AG04449 (cell line): ENCODE data around the gene SLC16A11.

Experiments
- CTCF ChIA-PET: fragments of 350-600 bp; formaldehyde crosslinking; extraction: SDS; loops from one replicate; lab custom pipeline; 2021; ENCODE audit warnings: antibody characterized with exemption; lab: Yijun Ruan, JAX
- POLR2A ChIA-PET: fragments of 400-600, 350-600 bp; formaldehyde crosslinking; extraction: SDS; loops from one replicate; lab custom pipeline; 2020; ENCODE audit warnings: antibody characterized with exemption, inconsistent platforms; lab: Yijun Ruan, JAX
- DNase-seq: peaks from one replicate; pipeline ENCODE4 v3.0.0-alpha.2; 2010; ENCODE audit warnings: low read depth, low spot score
- H3K4me3 ChIP-seq: 2 replicates; pipeline ENCODE4 v1.5.1; 2011; ENCODE audit warnings: low read depth, mild to moderate bottlenecking, control low read depth, low read length
- TF ChIP-seq, protein P1 (sequence below): IDR thresholded peaks from one replicate; pipeline ENCODE4 v1.5.1; 2011; ENCODE audit warnings: mild to moderate bottlenecking, moderate library complexity, low read length, control low read depth, inconsistent platforms; ENCODE audit not compliant: insufficient read depth; ENCODE audit errors: missing control alignments

Gene SLC16A11

DNA sequence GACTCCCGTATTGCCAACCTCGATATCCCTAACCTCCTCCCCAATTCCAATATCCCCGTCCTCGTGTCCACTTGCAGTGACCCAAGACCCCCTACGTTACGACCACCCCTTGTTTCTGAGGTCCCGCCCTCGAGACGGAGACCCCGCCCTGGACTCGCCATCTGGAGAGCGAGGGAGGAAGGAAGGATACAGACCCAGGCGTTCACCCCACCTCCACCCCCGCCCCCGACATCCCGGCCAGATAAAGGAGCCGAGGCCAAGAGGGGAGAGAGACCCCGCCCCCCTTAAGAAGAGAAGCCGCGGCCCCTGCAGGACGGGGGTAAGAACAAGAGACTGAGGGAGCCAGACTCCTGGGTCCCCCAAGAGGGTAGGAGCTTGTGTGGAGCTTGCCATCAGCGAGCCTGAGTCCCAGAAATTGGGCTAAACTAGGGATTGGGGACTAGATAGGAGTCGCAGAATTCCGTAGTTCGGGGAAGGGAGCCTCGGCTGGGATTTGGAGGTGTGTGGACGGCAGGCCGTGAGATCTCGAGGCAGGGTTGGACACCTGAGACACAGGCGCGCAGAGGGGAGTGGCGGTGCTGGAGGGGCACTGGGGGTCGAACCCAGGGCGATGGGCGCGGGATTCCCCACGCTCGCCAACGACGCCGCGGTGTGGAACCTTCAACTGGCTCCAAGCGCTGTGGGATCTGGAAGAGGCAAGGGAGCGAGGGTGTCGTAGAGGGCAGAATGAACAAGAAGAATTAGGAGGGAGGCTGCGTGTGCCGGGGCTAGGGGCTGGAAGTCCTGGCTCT is 20.9 kb downstream of the SLC16A11 start, which contains the start of gene BCL6B:
Gene BCL6B (plus strand): TSS at position 270 of the 791 bp plus-strand sequence. CDS start 622 bp downstream, outside the sequence.
- ChIA-PET POLR2A (interaction anchor here (0.7 kb wide), 1 partner anchor 129 kb away, joined by 3 read pairs; no protein-coding TSS in a partner anchor), CTCF (interaction anchor here (0.7 to 8.5 kb wide), 18 partner anchors 8 to 272 kb away, joined by 3 to 145 read pairs (median 10); partner anchors contain the start of genes RNASEK and SLC16A13)
- peak within 1 kb of the TSS; percentile 44 for H3K4me3 ChIP-seq
- TF ChIP-seq, protein P1, sequence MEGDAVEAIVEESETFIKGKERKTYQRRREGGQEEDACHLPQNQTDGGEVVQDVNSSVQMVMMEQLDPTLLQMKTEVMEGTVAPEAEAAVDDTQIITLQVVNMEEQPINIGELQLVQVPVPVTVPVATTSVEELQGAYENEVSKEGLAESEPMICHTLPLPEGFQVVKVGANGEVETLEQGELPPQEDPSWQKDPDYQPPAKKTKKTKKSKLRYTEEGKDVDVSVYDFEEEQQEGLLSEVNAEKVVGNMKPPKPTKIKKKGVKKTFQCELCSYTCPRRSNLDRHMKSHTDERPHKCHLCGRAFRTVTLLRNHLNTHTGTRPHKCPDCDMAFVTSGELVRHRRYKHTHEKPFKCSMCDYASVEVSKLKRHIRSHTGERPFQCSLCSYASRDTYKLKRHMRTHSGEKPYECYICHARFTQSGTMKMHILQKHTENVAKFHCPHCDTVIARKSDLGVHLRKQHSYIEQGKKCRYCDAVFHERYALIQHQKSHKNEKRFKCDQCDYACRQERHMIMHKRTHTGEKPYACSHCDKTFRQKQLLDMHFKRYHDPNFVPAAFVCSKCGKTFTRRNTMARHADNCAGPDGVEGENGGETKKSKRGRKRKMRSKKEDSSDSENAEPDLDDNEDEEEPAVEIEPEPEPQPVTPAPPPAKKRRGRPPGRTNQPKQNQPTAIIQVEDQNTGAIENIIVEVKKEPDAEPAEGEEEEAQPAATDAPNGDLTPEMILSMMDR, result no peak
- no peak for DNase-seq

DNA sequence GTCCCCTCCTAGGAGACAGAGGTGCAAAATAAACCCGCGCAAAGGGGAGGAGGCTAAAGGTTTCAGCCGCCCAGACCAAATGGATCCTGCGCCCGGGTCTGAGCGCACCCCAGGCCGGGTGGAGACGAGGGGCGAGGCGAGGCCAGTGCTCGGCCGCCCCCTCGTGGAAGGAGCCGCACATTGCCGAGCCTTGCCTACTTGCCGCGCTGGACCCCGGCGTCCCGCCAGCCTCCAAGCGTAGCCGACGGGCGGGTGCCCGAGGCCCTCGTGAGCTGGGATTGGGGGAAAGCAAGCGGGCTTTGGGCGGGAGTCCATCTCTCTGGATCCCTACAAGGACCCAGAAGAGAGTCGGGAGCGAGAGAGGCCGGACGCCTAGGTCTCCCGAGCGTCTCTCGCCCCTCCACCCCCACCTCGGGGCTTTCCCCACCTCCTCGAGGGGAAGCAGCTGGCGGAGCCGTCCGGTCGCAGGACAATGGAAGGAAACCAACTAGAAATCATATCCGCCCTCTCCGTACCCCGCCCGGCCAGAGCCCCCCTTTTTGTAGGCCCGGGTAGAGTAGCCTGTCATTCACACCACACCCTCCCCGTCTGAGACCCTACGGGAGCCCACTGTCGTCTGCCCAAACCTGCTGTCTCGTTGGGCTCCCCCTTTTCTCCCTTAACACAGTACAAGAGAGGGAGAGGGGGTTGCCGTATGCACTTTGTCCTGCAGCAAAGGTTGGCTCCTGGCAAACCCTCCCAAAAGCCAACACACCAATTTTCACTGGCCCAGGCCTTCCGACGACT is 21.7 kb downstream of the SLC16A11 start:
- ChIA-PET CTCF (interaction anchor here (0.6 to 8.5 kb wide), 43 partner anchors 7 to 408 kb away, joined by 3 to 145 read pairs (median 6); partner anchors contain the start of genes C17orf100, MED31, RNASEK and SLC16A13), POLR2A (no interaction called here)
- peak overlapping the region; percentile 44 for H3K4me3 ChIP-seq
- no peak for DNase-seq
- TF ChIP-seq, protein P1, result peak; percentile 98

DNA sequence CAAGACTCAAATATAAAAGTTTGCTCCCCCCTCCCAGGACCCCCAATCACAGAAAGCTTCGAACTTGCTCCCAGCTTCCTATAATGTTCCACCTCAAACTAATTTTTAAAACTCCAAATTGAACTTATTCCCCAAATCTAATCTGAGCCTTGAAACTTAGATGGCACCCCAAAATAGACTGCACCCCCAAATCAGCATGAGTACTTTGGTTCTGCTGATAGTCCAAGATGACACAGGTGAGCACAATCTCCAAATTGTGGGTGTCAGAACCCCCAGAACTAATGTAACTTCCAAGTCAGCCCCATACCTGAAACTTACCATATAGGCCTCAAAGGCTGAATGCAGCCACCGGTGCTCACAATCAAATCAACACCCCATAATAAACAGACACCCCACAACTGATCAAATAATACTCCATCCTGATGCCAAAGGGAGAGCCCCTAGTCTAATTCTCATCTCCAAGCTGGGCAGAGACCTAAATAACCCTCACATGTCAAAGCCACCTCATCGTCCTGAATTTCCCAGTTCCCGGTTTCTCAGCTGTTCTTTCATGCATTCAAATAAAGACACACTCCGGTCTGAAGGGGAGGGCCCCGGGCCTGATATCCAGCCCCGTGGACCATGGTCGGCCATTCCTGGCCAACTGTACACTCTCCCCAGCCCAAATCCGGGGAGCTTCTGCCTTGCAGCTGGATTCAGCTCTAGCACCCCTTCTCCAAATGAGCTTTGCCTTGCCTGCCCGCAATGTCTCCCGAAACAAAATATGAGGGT is 22.8 kb downstream of the SLC16A11 start:
- no peak for DNase-seq
- CTCF ChIA-PET, result interaction anchor here (0.6 to 8.5 kb wide), 43 partner anchors 8 to 407 kb away, joined by 3 to 145 read pairs (median 5); partner anchors contain the start of genes C17orf100, MED31, RNASEK and SLC16A13
- POLR2A ChIA-PET, result no interaction called here
- TF ChIP-seq, protein P1, result no peak
- H3K4me3 ChIP-seq, result no peak overlapping the region

DNA sequence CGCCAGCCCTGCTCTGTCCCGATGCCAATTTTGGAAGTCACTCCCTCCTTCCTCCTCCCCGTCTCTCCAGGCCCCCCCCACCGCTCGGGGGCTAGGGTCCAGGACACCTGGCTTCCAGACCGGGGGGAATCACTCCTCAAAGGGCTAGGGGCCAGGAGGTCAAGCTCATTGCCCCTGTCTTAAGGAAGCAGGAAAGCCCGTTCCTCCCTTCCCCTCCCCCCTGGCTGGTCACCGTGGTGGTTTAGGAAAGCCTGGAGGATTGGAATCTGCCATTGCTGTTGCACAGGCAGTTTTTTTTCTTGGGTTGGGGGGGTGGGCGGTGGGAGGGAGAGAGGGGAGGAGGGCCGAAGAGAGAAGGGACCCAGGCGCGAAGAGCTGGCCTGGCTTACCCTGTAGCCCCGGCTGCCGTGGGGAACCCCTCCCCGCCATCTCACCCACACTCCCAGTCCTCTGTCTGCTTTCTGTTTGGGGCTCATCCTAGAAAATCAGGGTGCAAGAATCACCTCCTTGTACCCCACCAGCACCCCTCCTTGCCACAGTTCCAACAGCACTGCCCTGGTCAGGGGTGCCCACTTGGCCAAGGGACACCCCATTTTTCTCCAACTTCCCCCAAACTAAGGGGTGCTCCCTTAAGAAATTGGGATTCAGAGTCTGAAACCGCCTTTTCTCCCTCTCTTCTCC is 23.9 kb downstream of the SLC16A11 start:
- DNase-seq, result no peak

DNA sequence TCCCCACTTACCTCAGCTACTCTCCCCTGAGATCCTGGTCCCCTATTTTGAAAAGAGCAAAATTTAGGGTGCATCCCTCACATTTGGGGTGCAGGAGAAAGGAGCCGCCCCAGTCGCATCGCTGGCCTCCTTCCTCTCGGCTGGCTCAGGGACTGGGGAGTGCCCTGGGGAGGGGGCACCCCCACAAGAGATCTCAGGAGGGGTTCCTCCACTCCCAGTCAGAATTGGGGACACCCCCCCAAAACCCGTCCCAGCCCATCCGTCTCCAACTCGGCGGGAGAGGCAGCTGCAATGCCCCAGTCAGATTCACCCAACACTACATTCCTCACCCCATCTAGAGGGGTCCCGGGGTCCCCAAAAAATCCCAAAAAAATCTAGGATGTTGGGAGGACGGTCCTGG is 24.5 kb downstream of the SLC16A11 start:
- no peak overlapping the region for H3K4me3 ChIP-seq
- TF ChIP-seq, protein P1, result no peak
- CTCF ChIA-PET, result interaction anchor here (1.0 to 8.5 kb wide), 8 partner anchors 10 to 353 kb away, joined by 3 to 145 read pairs (median 14); no protein-coding TSS in a partner anchor
- no peak for DNase-seq
- POLR2A ChIA-PET, result no interaction called here

More for the DNA sequence above, 23.9 kb downstream of the SLC16A11 start:
- CTCF ChIA-PET, result interaction anchor here (0.9 to 8.5 kb wide), 15 partner anchors 8 to 354 kb away, joined by 3 to 145 read pairs (median 7); partner anchors contain the start of genes RNASEK and SLC16A13
- H3K4me3 ChIP-seq, result peak overlapping the region; percentile 44
- POLR2A ChIA-PET, result no interaction called here
- TF ChIP-seq, protein P1, result no peak
